Endodermal cell (in vitro differentiated cells): Measurements from ENCODE around the gene CELF2. TPM values are rescaled to one million over a fixed set of nuclear protein-coding genes. Genes with fewer than 3 reads are reported as not detected.

Experiments used
- DNase-seq: peaks from one replicate; pipeline ENCODE4 v3.0.0-alpha.2; 2017
- H3K27ac ChIP-seq: 2 replicates; pipeline ENCODE4 v1.5.1; 2013; ENCODE audit warnings: mild to moderate bottlenecking, low read depth, low read length, moderate library complexity
- H3K27me3 ChIP-seq: 2 replicates; pipeline ENCODE4 v1.6.1; 2013; ENCODE audit warnings: mild to moderate bottlenecking, low read length, moderate library complexity; ENCODE audit not compliant: insufficient read depth, control insufficient read depth, poor library complexity, severe bottlenecking
- H3K36me3 ChIP-seq: 2 replicates; pipeline ENCODE4 v1.7.0; 2013; ENCODE audit warnings: mild to moderate bottlenecking, low read length, moderate library complexity; ENCODE audit not compliant: control insufficient read depth, insufficient read depth
- H3K4me1 ChIP-seq: one replicate; pipeline ENCODE4 v1.7.0; 2013; ENCODE audit warnings: low read length; ENCODE audit not compliant: control insufficient read depth, insufficient read depth
- H3K4me3 ChIP-seq: 2 replicates; pipeline ENCODE4 v1.5.1; 2013; ENCODE audit warnings: mild to moderate bottlenecking, low read length, moderate library complexity
- H3K9ac ChIP-seq: 2 replicates; pipeline ENCODE4 v1.6.1; 2013; ENCODE audit warnings: mild to moderate bottlenecking, low read length, moderate library complexity; ENCODE audit not compliant: poor library complexity, severe bottlenecking; ENCODE audit errors: extremely low read depth
- H3K9me3 ChIP-seq: 2 replicates; pipeline ENCODE4 v1.6.1; 2013; ENCODE audit warnings: mild to moderate bottlenecking, low read length, moderate library complexity; ENCODE audit not compliant: control insufficient read depth
- H3K27ac Mint-ChIP-seq: 2 replicates; pipeline ENCODE4 v1.8.0; 2020; ENCODE audit warnings: mixed read lengths
- H3K27me3 Mint-ChIP-seq: 2 replicates; pipeline ENCODE4 v1.8.0; 2021; ENCODE audit warnings: mild to moderate bottlenecking, mixed read lengths; ENCODE audit not compliant: insufficient read depth
- H3K36me3 Mint-ChIP-seq: 2 replicates; pipeline ENCODE4 v1.8.0; 2020; ENCODE audit warnings: low read depth, mixed read lengths
- H3K4me1 Mint-ChIP-seq: 2 replicates; pipeline ENCODE4 v1.8.0; 2020; ENCODE audit warnings: mixed read lengths
- H3K4me3 Mint-ChIP-seq: 2 replicates; pipeline ENCODE4 v1.8.0; 2020; ENCODE audit warnings: mild to moderate bottlenecking, moderate library complexity, mixed read lengths
- H3K9me3 Mint-ChIP-seq: 2 replicates; pipeline ENCODE4 v1.8.0; 2020; ENCODE audit warnings: mild to moderate bottlenecking, mixed read lengths
- CTCF ChIP-seq: fragments of 200-600 bp; sonication (generic); conservative IDR thresholded peaks from 2 replicates; pipeline ENCODE4 v1.5.0; 2021; ENCODE audit warnings: antibody characterized with exemption, mild to moderate bottlenecking
- WGBS, 2 experiments: methylation state at CpG; one replicate each; pipeline versions ENCODE4 v1.1.5 to v1.1.7; 2013; ENCODE audit warnings: missing lambda C conversion rate in 2 of 2, mixed read lengths in 1 of 2; ENCODE audit not compliant: insufficient coverage in 1 of 2, insufficient read length in 1 of 2; 5-methylcytosine and 5-hydroxymethylcytosine counted together
- total RNA-seq, 2 donors: library from RNA; stranded (reverse); fragmentation: NEBNext Ultra II Directional in 1 of 2; extraction: Animal tissue kit (Norgen Biotek cat#: 25700) in 1 of 2; gene quantifications; 2 replicates in 1 of 2; 3 replicates in 1 of 2; pipeline ENCODE4 v1.2.1, GENCODE V29; 2021

The CELF2 gene
- total RNA-seq, 2 donors from 2014 or later = 79.9 to 96.1 TPM

- H3K36me3 Mint-ChIP-seq = peaks cover 35% of the 10 kb centered on the region
These were observed 315.2 kb downstream of the CELF2 start for GRCh38 chr10:11332846-11333245.

GRCh38 chr10:11334436-11334835, 316.8 kb downstream of the CELF2 start:
- H3K4me1 ChIP-seq = no peaks in the 10 kb centered on the region
- Mint-ChIP-seq H3K4me3 (no peak overlapping the region), H3K4me1 (peaks cover 13% of the 10 kb centered on the region), H3K27ac (no peak overlapping the region), H3K27me3 (no peaks in the 10 kb centered on the region), H3K9me3 (no peaks in the 10 kb centered on the region), H3K36me3 (peaks cover 26% of the 10 kb centered on the region)
- no peak overlapping the region for H3K4me3 ChIP-seq
- TF ChIP-seq CTCF = no peak
- H3K9ac ChIP-seq = no peak overlapping the region
- H3K27me3 ChIP-seq = no peaks in the 10 kb centered on the region
- no peak for DNase-seq
- H3K36me3 ChIP-seq = peaks cover 49% of the 10 kb centered on the region
- 92 to 100% methylated on average over 2 to 8 of the region's 8 CpGs for WGBS, 2 experiments
- H3K27ac ChIP-seq = no peak overlapping the region
- H3K9me3 ChIP-seq = no peaks in the 10 kb centered on the region

More at GRCh38 chr10:11332846-11333245, 315.2 kb downstream of the CELF2 start:
- Histone ChIP-seq H3K27me3 (no peaks in the 10 kb centered on the region), H3K36me3 (peaks cover 62% of the 10 kb centered on the region), H3K9me3 (no peaks in the 10 kb centered on the region), H3K9ac (no peak overlapping the region), H3K4me1 (no peaks in the 10 kb centered on the region), H3K4me3 (no peak overlapping the region), H3K27ac (no peak overlapping the region)
- no peaks in the 10 kb centered on the region for H3K9me3 Mint-ChIP-seq
- 93 to 95% methylated on average over 6 to 10 of the region's 10 CpGs for WGBS, 2 experiments
- H3K27me3 Mint-ChIP-seq = no peaks in the 10 kb centered on the region
- DNase-seq = no peak
- no peak overlapping the region for H3K27ac Mint-ChIP-seq
- peaks cover 9% of the 10 kb centered on the region for H3K4me1 Mint-ChIP-seq
- H3K4me3 Mint-ChIP-seq = no peak overlapping the region
- TF ChIP-seq CTCF = no peak

GRCh38 chr10:11335167-11335652, 317.5 kb downstream of the CELF2 start:
- Mint-ChIP-seq H3K4me3 (no peak overlapping the region), H3K4me1 (peaks cover 13% of the 10 kb centered on the region), H3K27me3 (no peaks in the 10 kb centered on the region), H3K36me3 (peaks cover 21% of the 10 kb centered on the region), H3K27ac (no peak overlapping the region), H3K9me3 (no peaks in the 10 kb centered on the region)
- DNase-seq = no peak
- Histone ChIP-seq H3K4me3 (no peak overlapping the region), H3K36me3 (peaks cover 42% of the 10 kb centered on the region), H3K9me3 (no peaks in the 10 kb centered on the region), H3K27me3 (no peaks in the 10 kb centered on the region), H3K9ac (no peak overlapping the region), H3K27ac (no peak overlapping the region), H3K4me1 (no peaks in the 10 kb centered on the region)
- WGBS, 2 experiments = 79 to 87% methylated on average over 6 to 12 of the region's 12 CpGs
- TF ChIP-seq CTCF = no peak
